Metanephros (tissue), 2 donors: ENCODE results near the gene MORN5. TPM values are rescaled to one million over a fixed set of nuclear protein-coding genes. Genes with fewer than 3 reads are reported as not detected.

Experiments
- small RNA-seq: library from RNA; depleted of rRNA; stranded (forward); fragments of <200 nt; gene quantifications from one replicate; pipeline ENCODE3, GENCODE V24; 2014; ENCODE audit warnings: low replicate concordance
- total RNA-seq: library from RNA; depleted of rRNA; stranded (reverse); fragments of >200 nt; gene quantifications from one replicate; pipeline ENCODE4 v1.2.3, GENCODE V29; 2014

MORN5 gene
- 1.6 TPM for total RNA-seq

GRCh38 chr9:122159026-122159924, at the start of gene MORN5, which contains the start of gene NDUFA8:
Gene MORN5, plus strand, starts transcription at chr9:122159908. Its CDS starts 65 bp downstream, at chr9:122159973.
Gene NDUFA8, minus strand, starts transcription at chr9:122159779. Its CDS starts 102 bp downstream, at chr9:122159677.

GRCh38 chr9:122228568-122229484, 69.1 kb downstream of the MORN5 start, which contains the start of gene LHX6:
Gene LHX6, minus strand, starts transcription at chr9:122228957. Its CDS starts 217 bp downstream, at chr9:122228740.

Small RNA genes within 50 kb of the gene (small RNA-seq; reads per million reads assigned to genes)
- not detected for gene MIR4478

Other genes starting within 250 kb of the MORN5 start
- gene TTLL11, start 66.6 kb upstream of the MORN5 start, total RNA-seq = 9.1 TPM
- gene NDUFA8, start 129 bp upstream of the MORN5 start, total RNA-seq = 40.6 TPM
- 3.0 TPM for gene LHX6, start 69.0 kb downstream of the MORN5 start, total RNA-seq
- gene RBM18, start 104.9 kb downstream of the MORN5 start, total RNA-seq = 12.9 TPM
- 34.4 TPM for gene MRRF, start 105.0 kb downstream of the MORN5 start, total RNA-seq
- 9.6 TPM for gene PTGS1, start 211.1 kb downstream of the MORN5 start, total RNA-seq